Pericardium fibroblast (primary cell): ENCODE results near the gene DHX36. TPM values are rescaled to one million over a fixed set of nuclear protein-coding genes. Genes with fewer than 3 reads are reported as not detected.

Source experiments
- total RNA-seq: library from RNA; depleted of rRNA; stranded (reverse); fragments of >200 nt; gene quantifications from 2 replicates; pipeline ENCODE4 v1.2.3, GENCODE V29; 2015

DHX36 gene
- 13.6 and 43.3 TPM in 2 replicates for total RNA-seq

DNA sequence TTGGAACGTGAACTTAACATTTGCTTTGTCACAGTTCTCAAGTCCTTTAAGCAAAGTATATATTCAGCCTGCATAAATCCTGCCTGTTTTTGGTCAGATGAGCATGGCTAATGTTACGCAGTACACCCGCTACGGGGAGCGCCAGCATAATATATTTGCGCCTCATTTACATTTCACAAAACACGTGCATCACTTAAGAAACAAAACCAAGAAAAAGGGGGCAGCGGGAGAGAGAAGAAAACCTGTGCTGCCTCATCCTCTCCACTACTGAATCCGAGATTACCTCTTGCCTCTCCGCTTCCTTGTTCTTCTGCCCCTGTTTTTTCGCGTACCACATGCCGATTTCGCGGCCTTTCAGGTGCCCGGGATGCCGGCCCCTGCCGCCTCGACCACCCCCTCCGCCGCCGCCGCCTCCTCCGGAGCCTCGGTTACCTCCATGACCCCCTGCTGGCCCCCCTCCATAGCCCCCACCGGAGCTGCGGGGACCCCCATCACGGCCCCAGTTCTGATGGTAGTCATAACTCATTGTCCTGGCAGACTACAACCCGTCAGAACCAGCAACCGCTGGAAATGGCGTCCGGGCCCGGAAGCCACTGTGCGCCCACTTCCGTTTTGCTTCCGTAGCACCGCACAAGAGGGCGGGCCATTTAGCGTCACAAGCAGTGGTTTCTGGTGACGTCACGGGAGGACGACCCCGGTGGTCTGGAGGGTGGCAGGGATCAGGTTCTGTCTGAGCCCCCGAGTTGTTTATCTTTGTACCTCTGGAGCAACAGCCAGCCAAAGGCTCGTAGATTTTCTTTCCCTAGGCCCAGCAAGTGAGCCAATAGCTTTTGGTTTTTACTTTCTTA lies at the start of gene DHX36:
TSS of gene DHX36 (minus strand) at position 597 of the 848 bp plus-strand sequence. CDS start at position 526, 71 bp downstream.

Other genes with a start within 250 kb of the DHX36 start
- gene ARHGEF26, start 203.1 kb downstream of the DHX36 start, total RNA-seq = 4.9 and 7.4 TPM in 2 replicates
- not detected in 2 replicates for gene GPR149, start 105.7 kb upstream of the DHX36 start, total RNA-seq